ENCODE measurements around the gene DCHS2.

DCHS2 gene

DNA sequence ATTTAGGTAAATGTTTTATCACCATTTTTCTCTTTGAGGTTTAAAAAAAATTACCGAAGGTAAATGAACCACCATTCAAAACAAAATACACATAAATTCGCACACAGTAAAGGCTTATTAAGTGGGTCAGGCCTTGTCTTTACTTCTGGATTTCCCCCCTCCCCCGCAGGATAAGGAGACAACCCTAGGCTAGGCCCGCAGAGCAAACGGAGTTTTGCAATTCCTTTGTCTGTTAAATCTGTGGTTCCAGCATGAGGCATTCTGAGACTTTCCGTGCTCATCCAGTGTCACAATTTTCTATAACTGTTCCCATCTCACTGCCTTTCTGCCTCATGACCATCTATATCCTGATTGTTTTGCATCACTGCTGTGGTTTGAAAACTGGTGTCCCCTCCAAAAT lies 307.4 kb downstream of the DCHS2 start:
- TF ChIP-seq, protein P1, sequence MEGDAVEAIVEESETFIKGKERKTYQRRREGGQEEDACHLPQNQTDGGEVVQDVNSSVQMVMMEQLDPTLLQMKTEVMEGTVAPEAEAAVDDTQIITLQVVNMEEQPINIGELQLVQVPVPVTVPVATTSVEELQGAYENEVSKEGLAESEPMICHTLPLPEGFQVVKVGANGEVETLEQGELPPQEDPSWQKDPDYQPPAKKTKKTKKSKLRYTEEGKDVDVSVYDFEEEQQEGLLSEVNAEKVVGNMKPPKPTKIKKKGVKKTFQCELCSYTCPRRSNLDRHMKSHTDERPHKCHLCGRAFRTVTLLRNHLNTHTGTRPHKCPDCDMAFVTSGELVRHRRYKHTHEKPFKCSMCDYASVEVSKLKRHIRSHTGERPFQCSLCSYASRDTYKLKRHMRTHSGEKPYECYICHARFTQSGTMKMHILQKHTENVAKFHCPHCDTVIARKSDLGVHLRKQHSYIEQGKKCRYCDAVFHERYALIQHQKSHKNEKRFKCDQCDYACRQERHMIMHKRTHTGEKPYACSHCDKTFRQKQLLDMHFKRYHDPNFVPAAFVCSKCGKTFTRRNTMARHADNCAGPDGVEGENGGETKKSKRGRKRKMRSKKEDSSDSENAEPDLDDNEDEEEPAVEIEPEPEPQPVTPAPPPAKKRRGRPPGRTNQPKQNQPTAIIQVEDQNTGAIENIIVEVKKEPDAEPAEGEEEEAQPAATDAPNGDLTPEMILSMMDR (IDR thresholded peaks at IDR 0.05; ENCODE audit: low read depth, low read length), result no peak
- no peak overlapping the region for H3K4me3 ChIP-seq (replicated peaks in 1 of 2; ENCODE audit: low read depth in 2 of 2, low read length in 2 of 2)
- no peak for DNase-seq (ENCODE audit: low read depth in 2 of 2)

DNA sequence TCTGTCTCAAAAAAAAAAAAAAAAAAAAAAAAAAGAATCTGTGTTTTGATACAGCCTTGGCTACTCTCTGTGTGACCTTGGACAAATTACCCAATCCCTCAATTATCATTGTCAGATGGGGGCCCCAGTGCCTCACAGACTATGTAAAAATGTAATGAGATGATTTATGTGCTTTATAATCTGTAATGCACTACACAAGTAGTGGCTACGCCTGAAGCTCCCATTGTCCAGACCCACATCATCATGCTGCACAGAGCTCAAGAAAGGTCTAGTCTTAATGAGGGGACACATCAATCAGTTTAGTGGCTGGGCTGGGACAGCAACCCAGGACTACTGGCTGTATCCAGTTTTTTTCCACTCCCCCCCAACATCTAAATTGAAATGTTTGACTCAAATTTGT lies 308.3 kb downstream of the DCHS2 start:
- TF ChIP-seq, protein P1 (IDR thresholded peaks at IDR 0.05; ENCODE audit: low read depth, low read length), result no peak
- no peak overlapping the region for H3K4me3 ChIP-seq (replicated peaks in 1 of 2; ENCODE audit: low read depth in 2 of 2, low read length in 2 of 2)
- DNase-seq (ENCODE audit: low read depth in 2 of 2), result no peak
